Amygdala (tissue), 56 donors: ENCODE data around the gene RPP30.
A peak's percentile ranks its signal among the peaks of the same experiment; 100 is the strongest.

Source experiments
- DNase-seq, 56 donors: peaks; one replicate each; lab custom pipeline; 2025; lab: John Stamatoyannopoulos, UW

The RPP30 gene

GRCh38 chr10:90915766-90916075 is 43.9 kb downstream of the RPP30 start:
- no peak for DNase-seq

- DNase-seq: no peak
Measured at GRCh38 chr10:90916392-90917237, 44.8 kb downstream of the RPP30 start.

- DNase-seq: no peak
Measured at GRCh38 chr10:90917238-90917967, 45.6 kb downstream of the RPP30 start.

- no peak for DNase-seq
Measured at GRCh38 chr10:90917968-90918318, 46.2 kb downstream of the RPP30 start.

GRCh38 chr10:90919683-90920574 is 48.2 kb downstream of the RPP30 start:
- no peak for DNase-seq

GRCh38 chr10:90920986-90921666 is 49.4 kb downstream of the RPP30 start, which contains the start of gene ANKRD1:
TSS of gene ANKRD1 (minus strand) at chr10:90921087. CDS start at chr10:90921027, 60 bp downstream.
- DNase-seq: no peak

GRCh38 chr10:90921906-90922305 is 50.1 kb downstream of the RPP30 start:
- no peak for DNase-seq

GRCh38 chr10:90923111-90923731 is 51.4 kb downstream of the RPP30 start:
- DNase-seq: no peak

- DNase-seq: no peak
Measured at GRCh38 chr10:90924552-90924951, 52.8 kb downstream of the RPP30 start.

- DNase-seq: no peak
Measured at GRCh38 chr10:90925079-90926029, 53.6 kb downstream of the RPP30 start.

- no peak for DNase-seq
Measured at GRCh38 chr10:90927293-90927692, 55.5 kb downstream of the RPP30 start.

GRCh38 chr10:90929179-90929578 is 57.4 kb downstream of the RPP30 start:
- DNase-seq: no peak

GRCh38 chr10:90930070-90930837 is 58.5 kb downstream of the RPP30 start:
- peak in 1 of 56 donors; percentile 7 for DNase-seq

GRCh38 chr10:90930971-90931871 is 59.4 kb downstream of the RPP30 start:
- no peak for DNase-seq

GRCh38 chr10:90935581-90936275 is 64.0 kb downstream of the RPP30 start:
- DNase-seq: no peak

GRCh38 chr10:90936276-90936659 is 64.5 kb downstream of the RPP30 start:
- no peak for DNase-seq
